ENCODE measurements around the gene SZT2.

DNA sequence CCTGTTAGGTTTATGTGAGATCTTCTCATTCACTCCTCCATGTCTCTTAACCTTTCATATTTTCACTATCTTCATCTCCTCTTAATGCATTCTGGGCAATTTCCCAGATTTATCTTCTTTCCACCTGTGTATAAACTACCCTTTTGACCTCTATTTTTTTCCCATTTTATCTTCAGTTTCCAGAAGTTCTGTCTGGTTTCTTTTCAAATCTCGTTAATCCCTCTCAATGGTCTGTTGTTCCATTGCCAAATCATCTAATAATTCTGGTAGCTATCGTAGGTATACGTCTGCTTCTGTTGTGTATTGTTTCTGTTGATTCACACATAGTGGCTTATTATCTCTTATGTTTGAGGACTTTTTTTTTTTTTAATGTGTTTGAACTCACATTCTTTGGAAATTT, 89.7 kb downstream of the SZT2 start:
- TF ChIP-seq, protein P1, sequence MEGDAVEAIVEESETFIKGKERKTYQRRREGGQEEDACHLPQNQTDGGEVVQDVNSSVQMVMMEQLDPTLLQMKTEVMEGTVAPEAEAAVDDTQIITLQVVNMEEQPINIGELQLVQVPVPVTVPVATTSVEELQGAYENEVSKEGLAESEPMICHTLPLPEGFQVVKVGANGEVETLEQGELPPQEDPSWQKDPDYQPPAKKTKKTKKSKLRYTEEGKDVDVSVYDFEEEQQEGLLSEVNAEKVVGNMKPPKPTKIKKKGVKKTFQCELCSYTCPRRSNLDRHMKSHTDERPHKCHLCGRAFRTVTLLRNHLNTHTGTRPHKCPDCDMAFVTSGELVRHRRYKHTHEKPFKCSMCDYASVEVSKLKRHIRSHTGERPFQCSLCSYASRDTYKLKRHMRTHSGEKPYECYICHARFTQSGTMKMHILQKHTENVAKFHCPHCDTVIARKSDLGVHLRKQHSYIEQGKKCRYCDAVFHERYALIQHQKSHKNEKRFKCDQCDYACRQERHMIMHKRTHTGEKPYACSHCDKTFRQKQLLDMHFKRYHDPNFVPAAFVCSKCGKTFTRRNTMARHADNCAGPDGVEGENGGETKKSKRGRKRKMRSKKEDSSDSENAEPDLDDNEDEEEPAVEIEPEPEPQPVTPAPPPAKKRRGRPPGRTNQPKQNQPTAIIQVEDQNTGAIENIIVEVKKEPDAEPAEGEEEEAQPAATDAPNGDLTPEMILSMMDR (conservative IDR thresholded peaks at IDR 0.05 in 1 of 2, IDR thresholded peaks at IDR 0.05 in 1 of 2; ENCODE audit: extremely low read depth in 1 of 2, insufficient read depth in 1 of 2, low read depth in 1 of 2, low read length in 2 of 2): no peak
- TF ChIP-seq EZH2 (IDR thresholded peaks at IDR 0.05; ENCODE audit: borderline replicate concordance, low read length): no peak

All from mammary epithelial cell (primary cell).